ENCODE data around the gene ALB. TPM values are rescaled to one million over a fixed set of nuclear protein-coding genes. Genes with fewer than 3 reads are reported as not detected.
A peak's percentile ranks its signal among the peaks of the same experiment; 100 is the strongest.

The ALB gene
- total and polyA plus RNA-seq, 5 experiments from 2014 or later, result 0.73 to 0.88 TPM; not detected in 3

GRCh38 chr4:73438582-73439215, 34.6 kb downstream of the ALB start:
- Mint-ChIP-seq H3K36me3 (no peaks in the 10 kb centered on the region), H3K27me3 (peaks cover 3 to 12% (median 6%) of the 10 kb centered on the region in 5 donors), H3K27ac (no peak overlapping the region), H3K4me3 (no peak overlapping the region), H3K9me3 (no peaks in the 10 kb centered on the region), H3K4me1 (no peaks in the 10 kb centered on the region)
- DNase-seq, result no peak
- POLR2A ChIA-PET, result no interaction called here
- ATAC-seq, result no peak

GRCh38 chr4:73439445-73439844, 35.4 kb downstream of the ALB start:
- POLR2A ChIA-PET, result no interaction called here
- H3K27me3 Mint-ChIP-seq, result peaks cover 3 to 12% (median 6%) of the 10 kb centered on the region in 5 donors
- H3K27ac Mint-ChIP-seq, result no peak overlapping the region
- DNase-seq, result no peak
- H3K4me3 Mint-ChIP-seq, result no peak overlapping the region
- no peaks in the 10 kb centered on the region for H3K4me1 Mint-ChIP-seq
- ATAC-seq, result no peak
- no peaks in the 10 kb centered on the region for H3K36me3 Mint-ChIP-seq
- no peaks in the 10 kb centered on the region for H3K9me3 Mint-ChIP-seq

- H3K36me3 Mint-ChIP-seq, result no peaks in the 10 kb centered on the region
- peaks cover 3 to 12% (median 7%) of the 10 kb centered on the region in 5 donors for H3K27me3 Mint-ChIP-seq
- ATAC-seq (no peak), DNase-seq (no peak)
- H3K4me1 Mint-ChIP-seq, result no peaks in the 10 kb centered on the region
- no peaks in the 10 kb centered on the region for H3K9me3 Mint-ChIP-seq
- H3K27ac Mint-ChIP-seq, result no peak overlapping the region
- POLR2A ChIA-PET, result no interaction called here
- H3K4me3 Mint-ChIP-seq, result no peak overlapping the region
Observed at GRCh38 chr4:73439991-73440390, 35.9 kb downstream of the ALB start.

- POLR2A ChIA-PET, result no interaction called here
- no peak for DNase-seq
- Mint-ChIP-seq H3K27me3 (peaks cover 3 to 14% (median 7%) of the 10 kb centered on the region in 5 donors), H3K27ac (no peak overlapping the region), H3K4me1 (no peaks in the 10 kb centered on the region), H3K9me3 (no peaks in the 10 kb centered on the region), H3K36me3 (no peaks in the 10 kb centered on the region), H3K4me3 (no peak overlapping the region)
- no peak for ATAC-seq
Observed at GRCh38 chr4:73440653-73441052, 36.6 kb downstream of the ALB start.

- POLR2A ChIA-PET, result no interaction called here
- no peaks in the 10 kb centered on the region for H3K36me3 Mint-ChIP-seq
Observed at GRCh38 chr4:73442275-73442674, 38.2 kb downstream of the ALB start.

GRCh38 chr4:73443224-73443623, 39.1 kb downstream of the ALB start:
- H3K4me1 Mint-ChIP-seq, result no peaks in the 10 kb centered on the region
- no peak for ATAC-seq
- H3K9me3 Mint-ChIP-seq, result no peaks in the 10 kb centered on the region
- DNase-seq, result no peak
- H3K27ac Mint-ChIP-seq, result no peak overlapping the region
- POLR2A ChIA-PET, result no interaction called here
- H3K36me3 Mint-ChIP-seq, result no peaks in the 10 kb centered on the region
- H3K4me3 Mint-ChIP-seq, result no peak overlapping the region
- H3K27me3 Mint-ChIP-seq, result peaks cover 6 to 37% (median 8%) of the 10 kb centered on the region in 5 donors

More at GRCh38 chr4:73442275-73442674, 38.2 kb downstream of the ALB start:
- DNase-seq, result no peak
- Mint-ChIP-seq H3K27ac (no peak overlapping the region), H3K9me3 (no peaks in the 10 kb centered on the region), H3K4me3 (no peak overlapping the region), H3K27me3 (peaks cover 4 to 29% (median 8%) of the 10 kb centered on the region in 5 donors), H3K4me1 (no peaks in the 10 kb centered on the region)
- ATAC-seq, result no peak

GRCh38 chr4:73445383-73446335, 41.6 kb downstream of the ALB start:
- POLR2A ChIA-PET, result interaction anchor here (0.6 kb wide), 1 partner anchor 187 kb away, joined by 3 read pairs; the partner anchor contains the start of gene ANKRD17
- no peak overlapping the region for H3K4me3 Mint-ChIP-seq
- no peaks in the 10 kb centered on the region for H3K9me3 Mint-ChIP-seq
- no peaks in the 10 kb centered on the region for H3K4me1 Mint-ChIP-seq
- H3K27ac Mint-ChIP-seq, result no peak overlapping the region
- ATAC-seq, result no peak
- no peak for DNase-seq
- H3K27me3 Mint-ChIP-seq, result peaks cover 6 to 37% (median 8%) of the 10 kb centered on the region in 5 donors
- no peaks in the 10 kb centered on the region for H3K36me3 Mint-ChIP-seq

- H3K27ac Mint-ChIP-seq, result no peak overlapping the region
- POLR2A ChIA-PET, result interaction anchor here (0.6 kb wide), 1 partner anchor 188 kb away, joined by 3 read pairs; the partner anchor contains the start of gene ANKRD17
- H3K9me3 Mint-ChIP-seq, result no peaks in the 10 kb centered on the region
- H3K4me3 Mint-ChIP-seq, result no peak overlapping the region
- DNase-seq (peak in 4 of 10 donors; percentile 8 to 38 (median 22)), ATAC-seq (peak; percentile 70 to 72)
- no peaks in the 10 kb centered on the region for H3K36me3 Mint-ChIP-seq
- no peaks in the 10 kb centered on the region for H3K4me1 Mint-ChIP-seq
- H3K27me3 Mint-ChIP-seq, result peaks cover 6 to 31% (median 8%) of the 10 kb centered on the region in 5 donors
Observed at GRCh38 chr4:73446336-73446938, 42.4 kb downstream of the ALB start.

- ATAC-seq, result no peak
- DNase-seq, result no peak
- H3K27ac Mint-ChIP-seq, result no peak overlapping the region
- H3K36me3 Mint-ChIP-seq, result no peaks in the 10 kb centered on the region
- H3K4me3 Mint-ChIP-seq, result no peak overlapping the region
- peaks cover 4 to 30% (median 5%) of the 10 kb centered on the region in 5 donors for H3K27me3 Mint-ChIP-seq
- POLR2A ChIA-PET, result no interaction called here
- no peaks in the 10 kb centered on the region for H3K9me3 Mint-ChIP-seq
- no peaks in the 10 kb centered on the region for H3K4me1 Mint-ChIP-seq
Observed at GRCh38 chr4:73447671-73448070, 43.6 kb downstream of the ALB start.

- no peaks in the 10 kb centered on the region for H3K4me1 Mint-ChIP-seq
- POLR2A ChIA-PET, result no interaction called here
- H3K4me3 Mint-ChIP-seq, result no peak overlapping the region
- peaks cover 4 to 38% (median 7%) of the 10 kb centered on the region in 5 donors for H3K27me3 Mint-ChIP-seq
- H3K27ac Mint-ChIP-seq, result no peak overlapping the region
- no peaks in the 10 kb centered on the region for H3K9me3 Mint-ChIP-seq
- DNase-seq (no peak), ATAC-seq (no peak)
- no peaks in the 10 kb centered on the region for H3K36me3 Mint-ChIP-seq
Observed at GRCh38 chr4:73448448-73449203, 44.5 kb downstream of the ALB start.

GRCh38 chr4:73450398-73451004, 46.4 kb downstream of the ALB start:
- POLR2A ChIA-PET, result no interaction called here
- no peaks in the 10 kb centered on the region for H3K9me3 Mint-ChIP-seq
- ATAC-seq, result no peak
- DNase-seq, result no peak
- no peak overlapping the region for H3K27ac Mint-ChIP-seq
- H3K36me3 Mint-ChIP-seq, result no peaks in the 10 kb centered on the region
- peaks cover 2 to 38% (median 7%) of the 10 kb centered on the region in 5 donors for H3K27me3 Mint-ChIP-seq
- no peak overlapping the region for H3K4me3 Mint-ChIP-seq
- H3K4me1 Mint-ChIP-seq, result no peaks in the 10 kb centered on the region

- ATAC-seq, result no peak
- POLR2A ChIA-PET, result no interaction called here
- Mint-ChIP-seq H3K27me3 (peaks cover 1 to 29% (median 7%) of the 10 kb centered on the region in 5 donors), H3K4me1 (no peaks in the 10 kb centered on the region), H3K36me3 (no peaks in the 10 kb centered on the region), H3K27ac (no peak overlapping the region), H3K9me3 (no peaks in the 10 kb centered on the region), H3K4me3 (no peak overlapping the region)
- no peak for DNase-seq
Observed at GRCh38 chr4:73451404-73451803, 47.3 kb downstream of the ALB start.
